Sigmoid colon (tissue), 7 donors: ENCODE results near the gene KRT73. TPM values are rescaled to one million over a fixed set of nuclear protein-coding genes. Genes with fewer than 3 reads are reported as not detected.
A peak's percentile ranks its signal among the peaks of the same experiment; 100 is the strongest.

Experiments used
- DNase-seq: peaks from one replicate; pipeline ENCODE4 v3.0.0-alpha.2; 2019
- H3K27ac ChIP-seq, 4 donors: fragments of 200-600 bp; sonication (generic); one replicate each; pipeline ENCODE4 v1.5.1; 2016 to 2019; ENCODE audit warnings: mild to moderate bottlenecking in 1 of 4
- H3K27me3 ChIP-seq, 3 donors: fragments of 200-600 bp; sonication (generic); one replicate each; pipeline ENCODE4 v1.5.1; 2019; ENCODE audit warnings: mild to moderate bottlenecking in 1 of 3
- H3K36me3 ChIP-seq, 4 donors: fragments of 200-600 bp; sonication (generic); one replicate each; pipeline ENCODE4 v1.5.1; 2016 to 2019
- H3K4me1 ChIP-seq, 4 donors: fragments of 200-600 bp; sonication (generic); one replicate each; pipeline ENCODE4 v1.5.1; 2017 to 2019
- H3K4me3 ChIP-seq, 4 donors: fragments of 200-600 bp; sonication (generic); one replicate each; pipeline ENCODE4 v1.5.1; 2017 to 2019; ENCODE audit warnings: mild to moderate bottlenecking in 2 of 4, moderate library complexity in 1 of 4
- H3K9me3 ChIP-seq, 4 donors: fragments of 200-600 bp in 3 of 4; sonication (generic) in 3 of 4; one replicate each; pipeline versions ENCODE4 v1.5.1 to v1.6.1; 2013 to 2019
- EP300 ChIP-seq, 4 donors: sonication (generic); formaldehyde crosslinking; IDR thresholded peaks; one replicate each; pipeline ENCODE4 v1.6.1; 2017; ENCODE audit warnings: antibody characterized with exemption in 4 of 4
- POLR2A ChIP-seq, 2 donors: fragments of 450-650 bp; IDR thresholded peaks; one replicate each; pipeline ENCODE4 v1.6.1; 2016; ENCODE audit warnings: antibody characterized with exemption in 2 of 2, mild to moderate bottlenecking in 2 of 2, moderate library complexity in 2 of 2
- POLR2AphosphoS5 ChIP-seq, 4 donors: sonication (generic); formaldehyde crosslinking; IDR thresholded peaks; one replicate each; pipeline ENCODE4 v1.6.1; 2017; ENCODE audit warnings: antibody characterized with exemption in 4 of 4
- WGBS, 2 donors: extraction: QIAGEN DNeasy Blood & Tissue Kit; methylation state at CpG; one replicate each; pipeline ENCODE4 v1.1.7; 2013; 5-methylcytosine and 5-hydroxymethylcytosine counted together
- intact Hi-C: fragments of 100-400 bp; cut with DNase I; formaldehyde crosslinking; loops from one replicate; pipeline ENCODE4 v1.15.1; 2023
- polyA plus RNA-seq, 3 donors: library from polyadenylated mRNA; stranded (reverse); fragments of 200-250 nt; gene quantifications; one replicate each; pipeline ENCODE4 v1.2.3, GENCODE V29; 2013
- total RNA-seq, 4 donors: library from RNA; depleted of rRNA; stranded (reverse); fragments of >200 nt; gene quantifications; one replicate each; pipeline ENCODE4 v1.1.0, GENCODE V29; 2016
- TF ChIP-seq, protein P1 (sequence below), 4 experiments: fragments of 450-650 bp in 3 of 4; fragments of 200-600 bp in 1 of 4; IDR thresholded peaks; one replicate each; pipeline ENCODE4 v1.5.1; 2016 to 2019; ENCODE audit warnings: antibody characterized with exemption in 4 of 4, mild to moderate bottlenecking in 3 of 4, moderate library complexity in 2 of 4
- donor health status: healthy with polysubstance abuse.
- donor health status: Bipolar disorder and iron deficiency.
- donor health status: healthy.

Gene KRT73
- total and polyA plus RNA-seq, 7 donors, result 0.73 TPM; not detected in 6

DNA sequence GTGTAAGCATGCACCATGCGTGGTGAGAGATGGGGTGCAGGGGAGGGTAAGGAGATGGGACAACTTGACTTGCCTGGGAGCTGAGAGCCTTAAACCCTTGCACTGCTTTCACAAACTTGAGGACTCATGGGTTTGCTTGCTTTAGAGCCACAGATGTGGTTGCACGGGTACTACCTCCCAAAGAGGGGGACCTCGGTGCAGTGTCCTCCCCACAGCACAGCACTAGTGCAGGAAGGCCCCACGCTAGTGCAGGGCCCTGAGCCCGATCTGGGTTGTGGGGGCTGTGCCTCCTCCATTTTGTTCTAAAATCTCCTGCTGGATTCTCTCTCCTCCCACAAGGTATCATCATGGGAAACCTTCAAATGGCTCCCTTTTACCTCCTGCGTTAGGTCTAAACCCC is 28.3 kb downstream of the KRT73 start:
- H3K27ac ChIP-seq, result no peak overlapping the region

DNA sequence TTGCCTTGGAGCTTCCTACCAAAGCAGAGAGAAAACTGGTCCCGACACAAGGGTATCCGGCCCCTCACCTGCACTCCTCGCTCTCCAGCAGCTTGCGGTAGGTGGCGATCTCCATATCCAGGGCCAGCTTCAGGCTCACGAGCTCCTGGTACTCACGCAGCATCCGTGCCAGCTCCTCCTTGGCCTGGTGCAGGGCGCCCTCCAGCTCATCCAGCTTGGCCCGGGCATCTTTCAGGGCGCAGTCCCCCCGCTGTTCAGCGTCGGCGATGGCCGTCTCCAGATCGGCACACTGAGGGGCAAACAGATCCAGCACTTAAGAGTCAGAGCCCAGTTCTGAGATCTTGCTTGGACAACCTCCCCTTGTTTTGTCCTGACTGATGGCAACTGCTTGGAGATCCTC is 30.8 kb downstream of the KRT73 start:
- intact Hi-C loops, result loop anchor here (10.0 kb wide), 1 partner anchor 433 kb away; no protein-coding TSS in a partner anchor
- WGBS, 2 donors, result 86 to 92% methylated on average over 17 of the region's 17 CpGs
- H3K9me3 ChIP-seq, result no peaks in the 10 kb centered on the region
- H3K27ac ChIP-seq, result no peak overlapping the region
- TF ChIP-seq POLR2A (IDR thresholded peaks at IDR 0.05) (no peak), POLR2AphosphoS5 (IDR thresholded peaks at IDR 0.05) (no peak), EP300 (IDR thresholded peaks at IDR 0.05) (no peak)
- TF ChIP-seq, protein P1, sequence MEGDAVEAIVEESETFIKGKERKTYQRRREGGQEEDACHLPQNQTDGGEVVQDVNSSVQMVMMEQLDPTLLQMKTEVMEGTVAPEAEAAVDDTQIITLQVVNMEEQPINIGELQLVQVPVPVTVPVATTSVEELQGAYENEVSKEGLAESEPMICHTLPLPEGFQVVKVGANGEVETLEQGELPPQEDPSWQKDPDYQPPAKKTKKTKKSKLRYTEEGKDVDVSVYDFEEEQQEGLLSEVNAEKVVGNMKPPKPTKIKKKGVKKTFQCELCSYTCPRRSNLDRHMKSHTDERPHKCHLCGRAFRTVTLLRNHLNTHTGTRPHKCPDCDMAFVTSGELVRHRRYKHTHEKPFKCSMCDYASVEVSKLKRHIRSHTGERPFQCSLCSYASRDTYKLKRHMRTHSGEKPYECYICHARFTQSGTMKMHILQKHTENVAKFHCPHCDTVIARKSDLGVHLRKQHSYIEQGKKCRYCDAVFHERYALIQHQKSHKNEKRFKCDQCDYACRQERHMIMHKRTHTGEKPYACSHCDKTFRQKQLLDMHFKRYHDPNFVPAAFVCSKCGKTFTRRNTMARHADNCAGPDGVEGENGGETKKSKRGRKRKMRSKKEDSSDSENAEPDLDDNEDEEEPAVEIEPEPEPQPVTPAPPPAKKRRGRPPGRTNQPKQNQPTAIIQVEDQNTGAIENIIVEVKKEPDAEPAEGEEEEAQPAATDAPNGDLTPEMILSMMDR (IDR thresholded peaks at IDR 0.05), result no peak
- H3K36me3 ChIP-seq, result no peaks in the 10 kb centered on the region
- no peaks in the 10 kb centered on the region for H3K27me3 ChIP-seq
- DNase-seq, result peak; percentile 53
- H3K4me3 ChIP-seq, result no peak overlapping the region
- no peaks in the 10 kb centered on the region for H3K4me1 ChIP-seq

More for the DNA sequence above, 28.3 kb downstream of the KRT73 start:
- Histone ChIP-seq H3K9me3 (no peaks in the 10 kb centered on the region), H3K36me3 (no peaks in the 10 kb centered on the region), H3K4me3 (no peak overlapping the region), H3K4me1 (no peaks in the 10 kb centered on the region), H3K27me3 (no peaks in the 10 kb centered on the region)
- DNase-seq, result peak; percentile 43
- TF ChIP-seq, protein P1 (IDR thresholded peaks at IDR 0.05), result no peak
- no peak for TF ChIP-seq EP300 (IDR thresholded peaks at IDR 0.05)
- no peak for TF ChIP-seq POLR2A (IDR thresholded peaks at IDR 0.05)
- no peak for TF ChIP-seq POLR2AphosphoS5 (IDR thresholded peaks at IDR 0.05)
- intact Hi-C loops, result no loop called here
- WGBS, 2 donors, result 88 to 95% methylated on average over 6 of the region's 6 CpGs

DNA sequence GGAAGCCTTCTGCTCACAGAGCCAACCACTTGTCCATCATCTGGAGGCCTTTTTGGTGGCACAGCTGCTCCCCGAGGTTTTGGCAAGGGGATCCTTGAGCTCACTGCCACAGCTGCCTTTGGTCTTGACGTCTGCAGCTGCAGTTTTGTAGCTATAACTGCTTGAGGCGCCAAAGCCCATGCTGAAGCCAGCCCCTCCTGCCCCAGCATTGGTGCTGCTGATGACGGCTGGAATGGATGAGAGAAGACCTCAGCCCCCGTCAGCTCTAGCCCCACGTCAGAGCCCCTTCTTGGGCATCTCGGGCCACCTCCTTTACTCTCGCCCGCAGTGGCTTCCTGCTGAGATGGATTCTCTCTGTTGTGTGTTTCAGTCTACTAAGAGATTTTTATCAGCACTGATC is 32.4 kb downstream of the KRT73 start:
- H3K9me3 ChIP-seq, result no peaks in the 10 kb centered on the region
- H3K4me3 ChIP-seq, result no peak overlapping the region
- H3K36me3 ChIP-seq, result no peaks in the 10 kb centered on the region
- H3K27me3 ChIP-seq, result no peaks in the 10 kb centered on the region
- peak; percentile 27 for DNase-seq
- intact Hi-C loops, result loop anchor here (10.0 kb wide), 1 partner anchor 431 kb away; no protein-coding TSS in a partner anchor
- TF ChIP-seq POLR2AphosphoS5 (IDR thresholded peaks at IDR 0.05), result no peak
- TF ChIP-seq, protein P1 (IDR thresholded peaks at IDR 0.05), result no peak
- no peak for TF ChIP-seq EP300 (IDR thresholded peaks at IDR 0.05)
- TF ChIP-seq POLR2A (IDR thresholded peaks at IDR 0.05), result no peak
- no peak overlapping the region for H3K27ac ChIP-seq
- no peaks in the 10 kb centered on the region for H3K4me1 ChIP-seq
- 61 to 78% methylated on average over 9 of the region's 9 CpGs for WGBS, 2 donors

DNA sequence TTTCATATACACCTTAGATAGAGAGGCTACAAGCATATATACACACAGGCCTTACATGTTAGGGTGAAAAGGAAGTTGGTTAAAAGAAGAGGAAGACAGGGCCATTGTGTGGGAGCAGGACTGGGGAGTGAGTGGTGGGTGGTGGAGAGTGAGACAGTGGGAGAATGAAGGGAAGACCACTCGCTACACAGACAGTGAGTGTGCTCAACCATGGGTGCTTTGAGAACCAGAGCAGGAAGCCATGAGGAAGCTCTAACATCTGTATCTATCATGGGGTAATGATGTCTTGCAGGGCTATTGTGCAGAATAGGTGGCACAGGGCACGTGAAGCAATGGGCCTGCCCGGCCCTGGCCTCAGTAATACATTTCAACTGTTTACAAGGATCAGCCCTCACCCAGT is 33.3 kb downstream of the KRT73 start:
- Histone ChIP-seq H3K36me3 (no peaks in the 10 kb centered on the region), H3K27me3 (no peaks in the 10 kb centered on the region), H3K9me3 (no peaks in the 10 kb centered on the region), H3K4me1 (no peaks in the 10 kb centered on the region), H3K27ac (no peak overlapping the region), H3K4me3 (no peak overlapping the region)
- peak; percentile 15 for DNase-seq
- TF ChIP-seq POLR2AphosphoS5 (IDR thresholded peaks at IDR 0.05), result no peak
- TF ChIP-seq, protein P1 (IDR thresholded peaks at IDR 0.05), result no peak
- 88 to 92% methylated on average over 3 of the region's 3 CpGs for WGBS, 2 donors
- intact Hi-C loops, result loop anchor here (10.0 kb wide), 1 partner anchor 430 kb away; no protein-coding TSS in a partner anchor

DNA sequence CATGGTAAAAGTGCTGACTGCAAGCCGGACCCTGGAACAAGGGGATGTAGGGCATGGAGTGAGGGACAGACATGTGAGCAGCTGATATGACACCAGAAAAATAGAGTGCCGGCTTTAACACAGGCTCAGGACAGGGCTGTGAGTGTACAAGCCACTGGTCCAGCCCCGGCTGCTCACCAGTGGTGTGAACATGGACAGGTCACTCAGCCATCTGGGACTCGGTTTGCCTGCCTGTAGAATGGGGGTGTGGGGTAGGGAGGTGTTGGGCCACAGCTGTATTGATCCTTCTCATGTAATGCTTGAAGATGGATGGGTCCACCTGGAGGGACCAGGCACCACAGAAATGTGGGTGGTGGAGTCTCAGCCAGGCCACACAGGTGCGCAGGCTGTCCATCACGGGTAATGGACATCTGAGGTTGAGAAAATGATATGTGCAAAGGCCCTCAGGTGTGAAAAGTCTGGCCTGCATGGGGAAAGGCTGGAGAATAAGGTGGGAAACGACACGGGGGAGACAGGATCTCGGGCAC is 34.1 kb downstream of the KRT73 start:
- 86 to 93% methylated on average over 9 of the region's 9 CpGs for WGBS, 2 donors
- Histone ChIP-seq H3K27me3 (no peaks in the 10 kb centered on the region), H3K4me3 (no peak overlapping the region), H3K4me1 (no peaks in the 10 kb centered on the region), H3K9me3 (no peaks in the 10 kb centered on the region), H3K36me3 (no peaks in the 10 kb centered on the region), H3K27ac (no peak overlapping the region)
- intact Hi-C loops, result loop anchor here (5.0 to 10.0 kb wide), 2 partner anchors 212 to 429 kb away; no protein-coding TSS in a partner anchor
- TF ChIP-seq EP300 (IDR thresholded peaks at IDR 0.05), result no peak
- TF ChIP-seq POLR2AphosphoS5 (IDR thresholded peaks at IDR 0.05), result no peak
- TF ChIP-seq, protein P1 (IDR thresholded peaks at IDR 0.05), result no peak
- TF ChIP-seq POLR2A (IDR thresholded peaks at IDR 0.05), result no peak
- DNase-seq, result peak; percentile 26
